UCSD-AML1 (cell line): ENCODE results near the gene GPR183.

Source experiments
- DNase-seq: peaks from one replicate; lab custom pipeline; 2025; ENCODE audit not compliant: unreplicated experiment; lab: John Stamatoyannopoulos, UW

Gene GPR183

GRCh38 chr13:99339736-99340397 is 32.7 kb upstream of the GPR183 start:
- DNase-seq: no peak

DNA sequence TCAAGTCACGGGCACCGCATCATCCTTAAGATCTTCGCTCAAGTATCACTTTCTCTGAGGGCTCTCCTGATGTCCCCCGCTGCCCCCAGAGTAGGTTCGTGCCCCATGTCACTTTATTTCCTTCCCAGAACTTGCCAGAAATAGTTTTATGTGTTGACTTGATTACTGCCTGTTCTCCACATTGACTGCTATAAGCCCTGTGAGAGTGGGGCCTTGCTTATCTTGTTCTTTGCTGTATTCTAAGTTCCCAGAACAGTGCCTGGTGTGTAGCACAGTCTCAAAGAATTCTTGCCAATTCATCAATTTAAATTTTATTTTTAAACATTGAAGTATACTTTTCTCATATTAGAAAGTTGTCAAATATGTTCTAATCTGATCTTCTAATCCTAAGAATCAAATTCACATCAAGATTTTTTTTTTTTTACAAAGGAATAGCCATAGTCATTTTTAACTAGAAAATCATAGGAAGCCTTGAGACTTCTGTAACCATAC is 32.1 kb upstream of the GPR183 start:
- DNase-seq: no peak

- DNase-seq: no peak
Observed at GRCh38 chr13:99335603-99336002, 28.4 kb upstream of the GPR183 start.

- no peak for DNase-seq
Observed at GRCh38 chr13:99335087-99335486, 27.9 kb upstream of the GPR183 start.

DNA sequence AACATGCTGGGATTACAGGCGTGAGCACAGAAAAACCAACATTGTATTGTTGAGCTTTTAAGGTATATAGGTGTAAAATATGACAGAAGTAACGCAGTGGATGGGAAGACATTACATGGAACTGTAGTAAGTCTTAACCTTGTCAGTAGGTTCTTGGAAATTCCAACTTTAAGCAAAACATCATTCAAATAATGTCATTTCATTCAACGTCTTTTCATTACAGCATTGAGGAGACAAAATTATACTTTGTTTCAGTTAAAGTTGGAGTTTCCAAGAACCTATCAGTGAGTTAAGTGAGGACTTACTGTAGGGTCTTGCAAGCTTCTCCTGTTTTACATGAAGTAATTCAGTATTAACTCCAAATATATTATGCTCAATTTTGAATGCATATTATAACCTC is 27.0 kb upstream of the GPR183 start:
- no peak for DNase-seq

DNA sequence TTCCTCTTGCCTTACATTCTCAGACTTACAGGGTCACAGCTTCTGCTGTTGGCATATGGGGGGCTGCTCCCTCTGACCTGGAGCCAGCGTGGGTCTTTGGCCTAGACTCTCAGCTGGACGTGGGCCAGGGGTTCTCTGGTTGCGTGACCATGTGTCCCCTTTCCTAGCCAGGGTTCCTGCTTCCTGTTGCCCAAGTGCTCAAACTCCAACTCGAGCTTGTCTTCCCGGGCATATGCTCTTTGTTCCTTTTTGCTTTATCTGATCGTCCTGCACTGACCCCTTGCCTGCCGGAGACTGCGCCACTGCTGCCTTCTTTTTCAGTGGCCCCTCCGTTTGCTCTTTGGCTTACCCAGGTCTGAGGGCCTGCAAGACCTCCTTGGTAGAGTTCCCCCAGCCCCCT is 25.3 kb upstream of the GPR183 start:
- no peak for DNase-seq

GRCh38 chr13:99331881-99332293 is 24.7 kb upstream of the GPR183 start:
- no peak for DNase-seq

DNA sequence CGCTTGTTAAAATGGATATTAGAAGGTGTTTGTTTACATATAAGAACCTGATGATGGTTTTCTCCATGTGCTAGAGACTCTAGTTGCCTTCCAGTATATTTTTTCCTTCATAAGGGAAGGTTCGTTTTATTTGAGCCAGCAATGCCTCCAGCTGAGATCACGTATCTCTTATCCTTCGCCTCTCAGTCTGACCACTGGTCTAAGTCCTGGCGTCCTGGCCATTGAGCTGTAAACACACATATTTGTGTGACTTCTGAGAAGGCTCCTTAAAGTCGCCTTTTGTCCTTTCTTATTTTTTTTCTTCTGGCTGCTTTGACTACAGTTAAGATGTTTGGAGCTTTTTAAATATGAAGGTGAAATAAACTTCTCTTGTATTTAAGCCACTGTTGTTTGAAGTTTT is 23.7 kb upstream of the GPR183 start:
- DNase-seq: no peak

GRCh38 chr13:99329477-99329876 is 22.3 kb upstream of the GPR183 start:
- no peak for DNase-seq

- DNase-seq: no peak
Observed at GRCh38 chr13:99327761-99328160, 20.6 kb upstream of the GPR183 start.

DNA sequence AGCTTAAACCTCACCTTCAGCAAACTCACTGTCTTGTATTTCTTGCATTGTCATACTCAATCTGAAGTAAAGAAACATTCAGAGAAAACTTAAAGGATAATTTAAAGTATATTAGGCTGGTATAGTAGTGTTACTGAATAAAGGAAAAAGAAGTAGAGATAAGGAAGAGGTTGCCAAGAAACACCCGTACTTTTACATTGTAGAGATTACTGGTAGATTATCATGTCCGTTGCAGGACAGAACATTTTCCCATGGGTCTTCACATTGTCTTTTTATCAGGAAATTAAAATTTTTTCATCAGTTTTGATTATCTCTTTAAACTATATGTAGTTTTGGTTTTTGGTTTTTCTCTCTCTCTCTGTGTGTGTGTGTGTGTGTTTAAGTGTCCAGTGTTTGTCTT is 19.9 kb upstream of the GPR183 start:
- DNase-seq: no peak

GRCh38 chr13:99326012-99326411 is 18.8 kb upstream of the GPR183 start:
- DNase-seq: no peak

- no peak for DNase-seq
Observed at GRCh38 chr13:99323488-99323887, 16.3 kb upstream of the GPR183 start.

DNA sequence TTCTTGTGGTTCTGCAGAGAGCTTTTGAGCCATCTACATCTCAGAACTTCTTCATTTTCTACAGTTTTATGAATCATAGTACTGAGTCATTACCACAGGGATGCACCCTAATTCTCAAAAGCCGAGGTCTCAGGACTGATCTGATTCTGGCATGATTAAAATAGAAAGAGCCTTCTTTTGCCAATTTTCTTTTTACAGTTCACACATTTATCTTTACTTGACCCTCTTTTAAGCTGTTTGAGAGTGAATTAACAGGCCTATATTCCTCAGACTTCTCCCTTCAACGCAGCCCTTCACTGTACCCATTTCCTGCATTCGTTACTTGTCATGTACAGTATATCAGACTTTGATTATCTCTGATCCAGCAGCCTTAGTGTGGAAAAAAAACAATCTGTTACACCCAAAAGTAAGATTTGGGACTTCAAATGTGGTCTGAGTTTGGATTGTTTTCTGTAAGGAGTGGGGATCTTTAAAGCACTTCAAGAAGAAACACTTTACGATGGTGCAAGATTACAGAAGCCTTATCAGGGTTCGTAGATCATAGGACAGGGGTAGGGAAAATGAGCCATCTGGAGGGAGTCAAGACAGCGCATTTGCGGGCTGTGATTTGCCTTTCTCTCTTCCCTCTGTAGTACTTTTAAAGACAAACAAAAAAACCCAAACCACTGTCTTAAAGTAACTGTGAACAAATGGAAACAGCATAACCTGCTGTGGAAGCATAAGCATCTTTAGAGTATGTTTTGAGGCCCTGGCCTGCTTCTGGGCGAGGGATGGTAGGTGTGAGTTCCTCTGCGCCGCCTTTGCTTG is 15.3 kb upstream of the GPR183 start:
- DNase-seq: no peak

- DNase-seq: no peak
Observed at GRCh38 chr13:99321709-99322108, 14.5 kb upstream of the GPR183 start.

DNA sequence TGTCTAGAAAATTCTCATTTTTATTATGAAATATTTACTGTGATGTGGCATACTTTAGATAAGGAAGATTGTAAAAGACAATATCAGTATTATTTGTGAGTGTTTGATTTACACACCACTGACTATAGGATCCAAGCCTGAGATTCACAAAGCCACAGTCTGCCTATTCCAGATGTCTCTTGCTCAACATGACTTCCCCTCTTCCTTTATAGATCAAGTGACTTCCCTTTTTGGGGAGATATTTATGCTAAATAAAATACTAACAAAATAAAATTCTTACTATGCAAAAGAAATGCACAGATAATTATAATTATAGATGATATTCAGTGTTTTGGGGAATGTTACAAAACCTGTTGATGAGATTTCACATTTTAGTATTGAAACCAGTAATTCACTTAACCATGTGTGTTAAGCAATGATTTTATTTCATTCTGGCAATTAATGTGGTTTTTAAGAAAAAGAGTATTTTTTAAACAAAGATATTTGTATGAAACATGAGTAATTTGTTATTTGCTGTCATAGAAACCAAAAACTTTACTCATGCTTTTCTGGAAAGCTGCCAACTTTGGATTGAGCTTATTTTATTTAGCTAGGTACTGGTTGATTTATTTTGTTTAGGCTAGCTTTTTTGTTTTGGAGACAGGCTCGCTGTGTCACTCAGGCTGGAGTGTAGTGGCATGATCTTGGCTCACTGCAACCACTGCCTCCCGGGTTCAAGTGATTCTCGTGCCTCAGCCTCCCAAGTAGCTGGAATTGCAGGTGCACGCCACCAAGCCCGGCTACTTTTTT is 13.7 kb upstream of the GPR183 start:
- no peak for DNase-seq

DNA sequence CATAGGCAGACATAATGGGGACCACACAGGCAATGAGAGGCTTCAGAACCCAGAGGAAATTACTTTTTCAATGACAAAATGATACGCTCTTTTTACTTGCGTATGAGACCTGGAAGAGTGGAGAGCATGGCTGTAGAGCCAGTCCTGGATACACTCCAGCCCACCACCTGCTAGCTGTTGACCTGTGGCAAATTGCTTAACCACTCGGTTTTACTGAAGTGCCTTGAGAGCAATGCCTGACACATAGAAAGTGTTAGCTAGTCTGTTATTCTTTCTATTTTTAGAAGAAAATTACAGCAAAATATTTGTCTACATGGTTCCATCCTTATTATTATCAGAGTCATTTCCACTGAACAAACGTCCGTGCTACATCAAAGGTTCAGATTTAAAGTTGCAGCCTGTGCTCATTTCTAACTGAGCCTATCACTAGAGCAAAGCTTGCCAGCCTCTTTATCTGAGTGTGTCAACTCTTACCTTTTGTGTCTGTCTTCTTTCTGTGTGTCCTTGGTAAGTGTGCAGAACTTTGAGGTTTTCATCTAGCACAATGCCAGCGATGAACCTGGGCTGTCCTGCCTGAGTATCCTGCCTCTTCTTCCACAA is 9.6 kb upstream of the GPR183 start:
- no peak for DNase-seq

DNA sequence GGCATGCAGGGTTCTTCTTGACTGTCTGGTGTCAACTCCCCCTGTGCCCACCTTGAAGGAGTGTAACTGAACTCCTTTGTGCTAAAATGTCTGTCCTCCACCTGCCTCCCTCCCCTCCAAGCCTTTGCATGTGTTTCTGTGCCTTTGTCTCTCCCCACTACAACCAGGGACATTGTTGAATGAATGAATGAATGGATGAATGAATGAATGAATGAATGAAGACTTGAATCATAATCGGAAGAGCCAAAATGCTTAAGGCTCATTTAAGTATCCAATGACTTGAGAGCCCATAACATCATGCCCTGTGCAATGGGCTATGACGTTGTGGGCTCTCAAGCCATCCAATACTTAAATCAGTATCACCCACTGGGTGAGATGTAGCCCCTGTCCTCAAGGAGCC is 9.0 kb upstream of the GPR183 start:
- no peak for DNase-seq

- no peak for DNase-seq
Observed at GRCh38 chr13:99315186-99315585, 8.0 kb upstream of the GPR183 start.

DNA sequence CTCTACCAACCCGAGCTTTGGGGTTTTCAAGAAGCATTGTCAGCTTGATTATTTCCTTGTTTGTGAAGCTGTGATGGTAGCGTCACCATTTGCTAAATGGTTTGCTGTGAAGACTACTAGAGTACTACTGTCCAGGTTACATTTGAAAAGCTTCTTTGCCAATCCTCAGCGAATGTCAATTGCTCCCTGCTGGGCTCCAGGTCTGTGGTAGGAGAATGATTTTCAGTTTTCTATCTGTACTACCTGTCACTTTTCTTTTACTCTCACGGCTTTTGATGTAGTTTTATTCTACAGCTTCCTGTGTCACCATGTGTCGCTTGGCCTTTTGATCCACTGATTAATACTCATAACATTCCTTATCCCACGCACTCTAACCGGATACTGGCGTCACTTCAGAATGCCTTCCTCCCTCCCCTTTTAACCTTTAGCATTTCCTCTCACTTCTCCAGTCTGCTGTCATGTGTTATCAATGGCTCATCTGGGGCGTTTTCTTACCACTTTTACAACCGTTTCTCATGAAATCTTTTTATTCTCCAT is 7.5 kb upstream of the GPR183 start:
- DNase-seq: no peak

- no peak for DNase-seq
Observed at GRCh38 chr13:99313941-99314340, 6.7 kb upstream of the GPR183 start.
